Measurements from ENCODE around the gene GLDC.
A peak's percentile ranks its signal among the peaks of the same experiment; 100 is the strongest.
"Not testable (repeated sequence)": the region's sequence is repeated elsewhere in the genome, so short reads cannot be mapped to it uniquely, and the experiment has no call there.

The GLDC gene

GRCh38 chr9:6645355-6646292 lies at the start of gene GLDC:
Gene GLDC, minus strand, starts transcription at chr9:6645729. Its CDS starts 230 bp downstream, at chr9:6645499.
- peak within 1 kb of the TSS; percentile 68 for H3K27ac ChIP-seq
- TF ChIP-seq ZFX (IDR thresholded peaks at IDR 0.05; ENCODE audit: borderline replicate concordance) (no peak), CTCF (IDR thresholded peaks at IDR 0.05) (no peak)

- TF ChIP-seq CTCF (IDR thresholded peaks at IDR 0.05) (no peak), ZFX (IDR thresholded peaks at IDR 0.05; ENCODE audit: borderline replicate concordance) (no peak)
- H3K27ac ChIP-seq = no peak overlapping the region
Observed at GRCh38 chr9:6692881-6693361, 47.4 kb upstream of the GLDC start.

- H3K27ac ChIP-seq = no peak overlapping the region
- TF ChIP-seq CTCF (IDR thresholded peaks at IDR 0.05) = no peak
- TF ChIP-seq ZFX (IDR thresholded peaks at IDR 0.05; ENCODE audit: borderline replicate concordance) = no peak
Observed at GRCh38 chr9:6692433-6692832, 46.9 kb upstream of the GLDC start.

GRCh38 chr9:6690675-6691070 lies 45.1 kb upstream of the GLDC start:
- not testable (repeated sequence) for H3K27ac ChIP-seq

GRCh38 chr9:6689893-6690674 lies 44.6 kb upstream of the GLDC start:
- TF ChIP-seq ZFX (IDR thresholded peaks at IDR 0.05; ENCODE audit: borderline replicate concordance) (no peak), CTCF (IDR thresholded peaks at IDR 0.05) (no peak)
- no peak overlapping the region for H3K27ac ChIP-seq

- no peak for TF ChIP-seq ZFX (IDR thresholded peaks at IDR 0.05; ENCODE audit: borderline replicate concordance)
- TF ChIP-seq CTCF (IDR thresholded peaks at IDR 0.05) = no peak
- no peak overlapping the region for H3K27ac ChIP-seq
Observed at GRCh38 chr9:6687180-6687579, 41.7 kb upstream of the GLDC start.

- peak; percentile 31 for TF ChIP-seq CTCF (IDR thresholded peaks at IDR 0.05)
- TF ChIP-seq ZFX (IDR thresholded peaks at IDR 0.05; ENCODE audit: borderline replicate concordance) = no peak
- H3K27ac ChIP-seq = no peak overlapping the region
Observed at GRCh38 chr9:6686396-6686795, 40.9 kb upstream of the GLDC start.

Data from 22Rv1 (cell line).